GM18858 (cell line): Measurements from ENCODE around the gene MYCBP2.
A peak's percentile ranks its signal among the peaks of the same experiment; 100 is the strongest.
"Not testable (repeated sequence)": the region's sequence is repeated elsewhere in the genome, so short reads cannot be mapped to it uniquely, and the experiment has no call there.

Experiments used
- ATAC-seq: cut with Tn5 transposase; IDR thresholded peaks from one replicate; pipeline ENCODE4 v1.9.1; 2021; ENCODE audit not compliant: unreplicated experiment

The MYCBP2 gene

GRCh38 chr13:77339408-77339807, 12.5 kb upstream of the MYCBP2 start:
- peak; percentile 60 for ATAC-seq

- peak; percentile 42 for ATAC-seq
These were observed 12.1 kb upstream of the MYCBP2 start for GRCh38 chr13:77338961-77339401.

- peak; percentile 40 for ATAC-seq
These were observed 11.4 kb upstream of the MYCBP2 start for GRCh38 chr13:77338329-77338728.

- ATAC-seq: no peak
These were observed 10.3 kb upstream of the MYCBP2 start for GRCh38 chr13:77337159-77337558.

- no peak for ATAC-seq
These were observed 8.6 kb upstream of the MYCBP2 start for GRCh38 chr13:77335543-77335942.

GRCh38 chr13:77333594-77333993, 6.7 kb upstream of the MYCBP2 start:
- no peak for ATAC-seq

GRCh38 chr13:77331421-77331820, 4.5 kb upstream of the MYCBP2 start:
- no peak for ATAC-seq

GRCh38 chr13:77329911-77330584, 3.2 kb upstream of the MYCBP2 start:
- ATAC-seq: no peak

GRCh38 chr13:77329133-77329910, 2.4 kb upstream of the MYCBP2 start:
- ATAC-seq: peak; percentile 65

- peak; percentile 7 for ATAC-seq
These were observed 1.9 kb upstream of the MYCBP2 start for GRCh38 chr13:77328819-77329132.

GRCh38 chr13:77325371-77325980, 1.4 kb downstream of the MYCBP2 start:
- ATAC-seq: no peak

GRCh38 chr13:77323858-77324257, 3.0 kb downstream of the MYCBP2 start:
- no peak for ATAC-seq

GRCh38 chr13:77319536-77319935, 7.4 kb downstream of the MYCBP2 start:
- ATAC-seq: no peak

- no peak for ATAC-seq
These were observed 8.2 kb downstream of the MYCBP2 start for GRCh38 chr13:77318741-77319140.

GRCh38 chr13:77316430-77316829, 10.5 kb downstream of the MYCBP2 start:
- ATAC-seq: no peak

GRCh38 chr13:77315509-77315908, 11.4 kb downstream of the MYCBP2 start:
- ATAC-seq: not testable (repeated sequence)

GRCh38 chr13:77313923-77314322, 13.0 kb downstream of the MYCBP2 start:
- ATAC-seq: no peak

- no peak for ATAC-seq
These were observed 14.6 kb downstream of the MYCBP2 start for GRCh38 chr13:77312311-77312710.

GRCh38 chr13:77310579-77311279, 16.2 kb downstream of the MYCBP2 start:
- no peak for ATAC-seq

- no peak for ATAC-seq
These were observed 16.7 kb downstream of the MYCBP2 start for GRCh38 chr13:77310161-77310560.

- no peak for ATAC-seq
These were observed 17.6 kb downstream of the MYCBP2 start for GRCh38 chr13:77309254-77309653.

- ATAC-seq: no peak
These were observed 20.4 kb downstream of the MYCBP2 start for GRCh38 chr13:77306458-77306857.
